GM21381 (cell line): Measurements from ENCODE around the gene KIF26B.

Experiments
- ATAC-seq: cut with Tn5 transposase; IDR thresholded peaks from one replicate; pipeline ENCODE4 v1.9.1; 2021; ENCODE audit warnings: mild to moderate bottlenecking, moderate library complexity; ENCODE audit not compliant: unreplicated experiment

The KIF26B gene

DNA sequence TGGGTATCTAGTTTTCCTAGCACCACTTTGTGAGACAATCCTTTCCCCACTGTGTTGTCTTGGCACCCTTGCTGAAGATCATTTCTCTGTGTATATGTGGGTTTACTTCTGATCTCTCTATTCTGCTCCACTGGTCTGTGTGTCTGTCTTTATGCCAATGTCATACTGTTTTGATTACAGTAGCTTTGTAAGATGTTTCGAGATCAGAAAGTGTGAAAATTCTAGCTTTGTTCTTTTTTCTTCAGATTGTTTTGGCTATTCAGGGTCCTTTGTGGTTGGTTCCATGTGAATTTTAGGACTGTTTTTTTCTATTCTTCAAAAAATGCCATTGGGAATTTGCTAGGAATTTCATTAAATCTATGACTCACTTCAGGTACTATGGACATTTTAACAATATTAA, 116.2 kb downstream of the KIF26B start:
- no peak for ATAC-seq

GRCh38 chr1:245272676-245273075, 117.9 kb downstream of the KIF26B start:
- no peak for ATAC-seq

- ATAC-seq, result no peak
Measured at GRCh38 chr1:245276445-245276844, 121.7 kb downstream of the KIF26B start.

- ATAC-seq, result no peak
Measured at GRCh38 chr1:245277276-245277675, 122.5 kb downstream of the KIF26B start.

GRCh38 chr1:245278846-245279245, 124.1 kb downstream of the KIF26B start:
- no peak for ATAC-seq

DNA sequence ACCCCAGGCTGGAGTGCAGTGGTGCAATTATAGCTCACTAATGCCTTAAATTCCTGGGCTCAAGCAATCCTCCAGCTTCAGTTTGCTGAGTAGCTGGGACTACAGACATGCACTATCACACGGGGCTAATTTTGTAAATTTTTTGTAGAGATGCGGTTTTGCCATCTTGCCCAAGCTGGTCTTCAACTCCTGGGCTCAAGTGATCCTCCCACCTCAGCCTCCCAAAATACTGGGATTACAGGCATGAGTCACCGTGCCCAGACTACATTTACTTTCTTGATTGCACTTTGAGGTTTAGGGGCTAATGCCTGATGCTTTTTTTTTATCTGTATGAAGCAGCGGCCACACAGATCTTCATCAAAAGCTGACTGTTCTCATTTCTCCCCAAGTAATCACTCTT, 124.6 kb downstream of the KIF26B start:
- ATAC-seq, result no peak

DNA sequence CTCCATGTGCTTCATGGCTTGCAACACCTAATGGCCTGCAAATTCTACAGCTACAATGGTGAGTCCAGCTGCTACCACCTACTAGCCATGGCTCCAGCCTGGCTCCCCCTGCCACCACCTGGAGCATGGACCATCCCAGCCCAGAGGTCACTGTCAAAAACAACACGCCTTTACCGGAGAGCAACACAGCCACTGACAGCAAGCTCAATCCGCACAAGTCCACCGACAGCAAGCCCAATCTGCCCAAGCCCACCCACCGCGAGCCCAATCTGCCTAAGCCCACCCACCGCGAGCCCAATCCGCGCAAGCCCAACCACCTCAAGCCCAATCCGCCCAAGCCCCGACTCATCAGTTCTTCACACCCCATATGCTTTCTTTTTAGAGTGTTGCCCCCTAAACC, 128.2 kb downstream of the KIF26B start:
- ATAC-seq, result no peak

- ATAC-seq, result no peak
Measured at GRCh38 chr1:245285168-245285567, 130.4 kb downstream of the KIF26B start.

- no peak for ATAC-seq
Measured at GRCh38 chr1:245288796-245289195, 134.0 kb downstream of the KIF26B start.

- no peak for ATAC-seq
Measured at GRCh38 chr1:245290836-245291235, 136.1 kb downstream of the KIF26B start.

- ATAC-seq, result no peak
Measured at GRCh38 chr1:245291351-245291750, 136.6 kb downstream of the KIF26B start.

GRCh38 chr1:245292141-245292540, 137.4 kb downstream of the KIF26B start:
- no peak for ATAC-seq

DNA sequence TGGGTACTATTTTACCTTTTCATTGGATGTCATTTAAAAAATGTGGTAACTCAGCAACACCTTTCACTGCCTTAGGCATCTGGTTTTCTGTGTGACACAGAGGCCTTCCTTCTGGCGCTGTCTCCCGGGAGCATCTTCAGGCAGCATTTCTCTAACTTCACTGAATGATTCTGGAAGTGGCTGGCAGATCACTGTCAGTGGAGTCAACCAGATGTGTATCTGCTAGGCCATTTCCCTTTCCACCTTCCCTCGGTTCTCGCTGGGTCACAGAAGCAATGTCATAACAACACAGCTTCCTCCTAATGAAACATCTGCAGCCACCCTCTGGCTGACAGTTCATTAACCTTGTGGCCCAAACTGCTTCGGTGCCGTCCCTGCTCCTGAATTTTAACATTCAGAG, 137.8 kb downstream of the KIF26B start:
- no peak for ATAC-seq

DNA sequence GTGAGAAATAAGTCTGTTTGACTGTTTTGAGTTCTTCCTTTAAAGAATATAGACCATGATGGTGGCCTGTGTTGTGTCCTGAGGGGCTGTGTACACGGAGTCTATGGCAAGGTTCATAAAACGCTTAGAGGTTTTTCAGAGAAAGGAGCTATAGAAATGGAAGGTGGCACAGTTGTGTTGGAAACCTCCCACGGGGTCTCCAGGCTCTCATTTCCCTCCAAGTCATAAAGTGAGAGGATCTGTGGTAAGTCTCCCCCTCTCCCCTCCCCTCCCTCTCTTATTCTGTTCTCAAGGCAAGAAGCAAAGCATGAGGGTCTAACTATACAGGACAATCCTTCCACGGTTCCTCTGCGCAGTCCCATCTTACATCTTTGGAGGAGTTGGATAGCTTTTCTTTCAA, 139.2 kb downstream of the KIF26B start:
- no peak for ATAC-seq

- ATAC-seq, result no peak
Measured at GRCh38 chr1:245298781-245299180, 144.0 kb downstream of the KIF26B start.

- ATAC-seq, result no peak
Measured at GRCh38 chr1:245301162-245301580, 146.4 kb downstream of the KIF26B start.

- ATAC-seq, result no peak
Measured at GRCh38 chr1:245301921-245302320, 147.1 kb downstream of the KIF26B start.

GRCh38 chr1:245304698-245305097, 149.9 kb downstream of the KIF26B start:
- ATAC-seq, result no peak

- ATAC-seq, result no peak
Measured at GRCh38 chr1:245306020-245306419, 151.2 kb downstream of the KIF26B start.

- ATAC-seq, result no peak
Measured at GRCh38 chr1:245306628-245307410, 152.0 kb downstream of the KIF26B start.

GRCh38 chr1:245310571-245311531, 156.1 kb downstream of the KIF26B start:
- ATAC-seq, result peak; percentile 68
